Stimulated activated CD4-positive, alpha-beta T cell treated with anti-CD3 and anti-CD28 coated beads, Interleukin-4, amount 100 ng/mL, for 1 hour (primary cell): Measurements from ENCODE around the gene GCN1.

ENCODE experiments used
- DNase-seq: peaks from one replicate; pipeline ENCODE4 v3.0.0-alpha.2; 2020

The GCN1 gene

DNA sequence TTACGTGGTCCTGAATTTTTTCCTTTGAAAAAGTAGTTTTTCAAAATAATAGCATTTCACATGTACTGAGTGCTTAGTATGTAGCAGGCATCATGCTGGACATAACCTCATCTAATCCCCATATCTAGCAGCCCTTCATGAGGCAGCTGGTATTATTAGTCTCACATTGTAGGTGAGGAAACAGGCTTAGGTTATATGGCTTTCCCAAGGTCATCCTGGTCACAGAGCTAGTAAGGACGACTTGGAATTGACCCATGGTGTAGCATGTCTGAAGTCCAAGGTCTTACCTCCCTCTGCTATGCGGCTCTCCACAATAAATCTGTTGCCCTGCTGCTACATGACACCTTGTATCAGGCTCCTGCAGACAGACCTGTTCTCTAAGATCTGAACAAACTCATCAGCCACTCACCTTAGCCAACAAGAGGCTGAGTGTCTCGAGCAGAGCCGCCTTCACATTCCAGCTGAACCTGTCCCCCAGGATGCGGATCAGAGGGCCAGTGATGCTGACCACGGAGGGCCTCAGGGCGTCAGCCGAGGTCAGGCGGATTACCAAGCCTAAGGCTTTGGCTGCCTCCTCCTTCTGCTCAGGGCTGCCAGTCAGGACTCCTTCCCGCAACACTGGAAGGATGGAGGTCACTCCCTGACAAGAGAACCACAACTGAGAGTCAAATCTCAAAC, 58.3 kb downstream of the GCN1 start:
- no peak for DNase-seq

DNA sequence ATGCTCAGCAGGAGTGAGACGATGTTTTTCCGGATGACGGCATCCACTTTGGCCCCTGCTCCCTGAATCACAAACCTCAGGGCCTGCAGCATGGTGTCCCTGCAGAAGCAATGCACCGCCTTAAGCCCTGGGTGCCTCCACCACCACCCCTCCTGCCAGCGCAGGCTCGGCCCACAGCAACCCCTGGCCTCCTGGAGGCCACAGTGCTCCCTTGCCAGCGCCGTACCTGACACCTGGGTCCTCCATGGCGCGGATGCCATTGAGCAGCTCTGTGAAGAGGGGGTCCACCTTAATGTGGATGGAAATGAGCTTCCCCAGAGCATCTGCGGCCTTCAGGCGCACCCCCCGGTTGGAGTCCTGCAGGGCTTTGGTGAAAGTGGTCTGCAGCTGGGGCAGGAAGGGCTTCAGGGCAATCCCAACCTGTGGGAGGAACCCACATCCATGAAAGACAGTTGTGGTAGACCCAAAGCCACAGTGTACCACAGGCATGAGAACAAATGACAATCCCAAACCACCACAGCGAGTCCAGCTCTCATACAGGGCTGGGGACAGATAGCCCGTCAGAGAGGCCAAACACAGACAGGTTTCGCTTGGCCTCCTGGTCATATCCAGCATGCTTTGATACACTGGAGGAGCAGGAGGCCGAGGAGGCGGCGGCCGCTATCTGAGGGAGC, 60.1 kb downstream of the GCN1 start:
- DNase-seq: no peak

DNA sequence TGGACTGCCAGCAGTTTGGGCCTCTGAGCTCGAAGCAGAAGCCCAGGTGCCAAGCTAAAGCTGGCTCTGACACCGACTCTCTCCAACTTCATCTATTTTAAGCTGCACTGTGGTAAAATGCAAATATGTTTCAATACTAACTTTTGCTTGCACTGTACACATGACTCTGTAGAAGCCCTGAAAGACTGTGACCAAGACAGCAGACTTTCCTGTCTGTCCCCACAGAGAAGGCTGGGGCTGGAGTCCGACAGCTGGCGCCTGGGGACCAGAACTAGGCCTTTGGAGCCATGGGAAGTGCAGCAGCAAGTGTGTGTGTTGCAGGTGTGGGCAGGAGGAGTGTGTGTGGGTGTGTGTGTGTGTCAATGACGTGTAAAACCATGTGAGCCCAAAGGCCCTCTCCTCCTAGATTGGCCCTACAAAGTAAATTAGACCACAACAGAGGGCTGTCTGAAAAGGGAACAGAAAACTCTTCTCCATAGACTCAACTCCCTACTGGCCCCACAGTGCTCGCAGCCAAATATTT, 61.6 kb downstream of the GCN1 start:
- DNase-seq: no peak

DNA sequence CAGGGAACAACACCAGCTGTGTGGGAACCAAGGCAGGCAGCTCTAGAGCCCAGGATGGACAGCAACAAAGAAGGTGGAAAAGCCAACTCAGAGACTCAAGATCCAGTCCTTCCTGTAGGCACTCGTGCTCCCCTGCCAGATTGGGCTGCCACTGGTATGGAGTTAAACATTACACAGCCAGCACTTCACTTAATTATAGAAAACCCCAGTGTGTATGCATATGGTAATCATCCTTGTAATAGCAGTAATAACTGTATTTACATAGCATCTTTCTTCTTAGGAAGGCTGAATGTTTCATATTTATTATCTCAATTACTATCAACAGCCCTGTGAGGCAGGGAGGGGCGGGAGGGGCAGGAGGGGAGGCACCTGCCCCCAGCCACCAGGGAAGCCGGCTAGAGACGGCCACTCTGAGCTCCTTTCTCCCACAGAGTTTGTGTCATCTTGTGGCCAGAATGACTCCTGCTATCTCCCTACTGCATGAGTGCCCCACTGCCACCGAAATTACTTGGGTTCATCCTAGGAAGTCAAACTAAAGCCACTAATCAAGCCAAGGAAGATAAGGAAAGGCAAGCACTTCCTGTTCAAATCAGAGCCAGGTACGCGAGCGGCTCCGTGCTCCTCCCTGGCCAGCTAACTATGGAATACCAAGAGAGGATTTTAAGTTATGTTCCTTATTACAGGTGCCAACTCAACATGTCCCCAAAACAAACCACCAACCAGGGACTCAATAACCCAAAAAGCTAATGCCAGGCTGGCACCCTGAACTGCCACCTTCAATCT, 62.3 kb downstream of the GCN1 start:
- no peak for DNase-seq

DNA sequence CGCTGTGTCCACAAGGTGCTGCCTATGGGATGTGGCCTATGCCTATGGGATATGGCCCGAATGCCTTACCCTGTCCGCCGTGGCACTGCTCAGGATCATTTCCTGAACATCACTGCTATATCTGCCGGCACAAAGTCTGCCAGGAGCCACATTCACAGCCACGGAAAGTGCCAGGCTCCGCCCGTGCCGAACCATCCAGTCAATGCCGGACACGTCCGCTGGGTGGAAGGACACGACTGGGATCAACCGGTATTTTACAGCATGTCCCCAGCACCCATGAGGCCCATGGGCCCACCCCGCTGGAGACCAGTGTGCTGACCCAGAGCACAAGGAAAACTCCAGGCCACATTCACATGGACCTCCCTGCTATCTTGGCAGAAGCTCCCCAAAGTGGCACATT, 63.4 kb downstream of the GCN1 start:
- DNase-seq: no peak

DNA sequence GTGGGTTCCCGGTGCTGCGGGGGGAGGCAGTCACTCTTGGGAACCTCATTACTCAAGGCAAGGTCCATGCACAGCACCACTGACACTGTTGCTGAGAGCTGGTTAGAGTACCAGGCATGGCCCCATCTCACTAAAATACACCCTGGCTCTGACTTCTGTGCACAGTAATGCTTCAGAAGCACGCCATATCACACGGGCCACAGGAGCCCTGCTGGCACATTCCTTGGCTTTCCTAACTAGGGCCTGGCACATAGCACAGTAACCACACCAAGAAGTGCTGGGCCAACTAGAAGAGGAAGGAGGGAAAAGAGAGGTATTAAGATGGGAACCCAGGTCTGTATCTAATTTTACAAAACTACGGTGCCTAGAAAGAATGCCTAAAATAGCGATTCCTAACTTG, 64.5 kb downstream of the GCN1 start:
- DNase-seq: no peak

DNA sequence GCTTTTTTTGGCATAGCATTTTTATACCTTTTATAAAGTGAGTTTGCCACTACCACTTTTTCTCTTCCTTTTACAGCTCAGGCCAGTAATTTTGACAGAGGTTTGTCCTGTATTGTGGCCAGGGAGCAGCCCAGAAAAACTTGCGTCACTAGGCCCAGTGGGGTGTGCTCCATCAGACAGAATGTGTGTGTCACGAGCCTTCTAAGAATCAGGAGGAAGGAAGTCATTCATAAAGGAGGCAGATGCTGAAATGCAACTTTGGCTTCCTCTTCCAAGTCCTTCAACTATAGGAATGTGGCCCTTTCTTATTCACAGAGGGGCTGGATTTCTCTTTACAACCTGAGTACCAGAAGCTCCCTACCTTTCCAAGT, 67.9 kb downstream of the GCN1 start:
- DNase-seq: no peak

DNA sequence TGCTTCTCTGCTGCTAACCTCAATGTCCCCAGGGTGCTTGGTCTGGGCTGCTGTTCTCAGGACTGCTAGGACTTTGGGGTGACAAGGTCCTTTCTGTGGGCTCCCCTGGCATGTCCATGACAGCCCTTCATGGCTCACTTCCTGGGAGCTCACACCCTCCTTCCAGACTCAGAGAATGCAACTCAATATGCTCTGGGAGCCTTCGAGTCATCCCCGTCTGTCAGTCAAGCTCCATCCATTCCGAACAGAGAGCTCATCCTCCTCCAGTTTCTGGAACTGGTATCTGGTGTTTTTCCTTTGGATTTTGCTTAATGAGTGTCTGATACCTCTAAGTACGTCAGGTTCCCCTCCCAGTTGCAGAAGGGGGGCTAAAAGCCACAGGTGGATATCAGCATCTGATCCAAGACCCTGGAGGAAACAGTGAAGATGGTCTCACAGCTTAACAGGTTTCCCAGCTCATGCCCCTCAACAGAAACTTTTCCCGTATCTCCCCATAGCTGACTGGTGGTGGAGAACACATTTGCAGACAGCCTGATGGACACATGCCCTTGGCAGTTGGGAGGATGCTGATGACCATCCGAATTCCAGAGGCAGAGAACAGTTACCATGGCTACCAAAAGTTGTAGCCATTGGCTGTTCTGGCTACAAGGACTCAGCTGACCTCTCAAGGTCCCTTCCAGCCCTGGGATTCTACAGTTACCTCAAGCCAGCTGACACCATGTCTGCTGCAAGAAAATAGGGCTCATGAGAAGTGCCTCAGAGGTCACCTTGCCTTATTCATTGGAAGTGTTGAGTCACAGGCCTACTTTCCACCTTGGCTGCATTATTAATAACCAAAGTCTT, 68.5 kb downstream of the GCN1 start:
- no peak for DNase-seq

DNA sequence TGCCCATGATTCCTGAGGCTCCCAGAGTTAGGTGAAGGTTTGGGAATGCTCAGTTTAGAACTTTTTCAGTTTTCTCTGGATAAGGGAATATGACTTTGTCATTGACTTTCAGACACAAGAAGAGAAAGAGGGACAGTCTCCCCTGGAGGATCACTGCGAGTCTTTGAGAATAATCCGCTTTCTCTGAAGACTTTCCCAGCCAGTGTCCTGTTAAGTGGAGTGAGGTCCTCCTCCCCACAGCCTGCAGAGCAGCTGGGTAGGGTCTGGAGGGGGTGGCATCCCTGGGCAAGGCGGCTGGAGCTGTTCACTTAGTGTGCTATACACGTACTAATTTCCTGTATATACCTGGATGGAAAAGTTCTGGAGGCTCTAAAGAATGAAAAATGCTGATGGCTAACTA, 69.5 kb downstream of the GCN1 start:
- DNase-seq: no peak

DNA sequence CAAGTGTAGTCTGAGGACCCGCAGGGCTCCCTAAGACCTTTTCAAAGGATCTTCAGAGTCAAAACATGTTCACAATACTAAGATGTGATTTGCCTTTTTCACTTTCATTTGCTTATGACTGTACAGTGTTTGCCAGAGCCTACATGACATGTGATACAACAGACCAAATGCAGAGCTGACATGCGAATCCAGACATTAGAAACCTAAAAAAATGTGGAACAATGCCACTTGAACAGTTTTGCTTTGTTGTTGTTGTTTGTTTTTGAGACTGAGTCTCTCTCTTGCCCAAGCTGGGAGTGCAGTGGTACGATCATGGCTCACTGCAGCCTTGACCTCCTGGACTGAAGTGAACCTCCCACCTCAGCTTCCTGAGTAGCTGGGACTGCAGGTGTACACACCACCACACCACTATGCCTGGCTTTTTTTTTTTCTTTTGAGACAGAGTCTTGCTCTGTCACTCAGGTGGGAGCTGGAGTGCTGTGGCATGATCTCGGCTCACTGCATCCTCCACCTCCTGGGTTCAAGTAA, 72.7 kb downstream of the GCN1 start:
- DNase-seq: no peak

DNA sequence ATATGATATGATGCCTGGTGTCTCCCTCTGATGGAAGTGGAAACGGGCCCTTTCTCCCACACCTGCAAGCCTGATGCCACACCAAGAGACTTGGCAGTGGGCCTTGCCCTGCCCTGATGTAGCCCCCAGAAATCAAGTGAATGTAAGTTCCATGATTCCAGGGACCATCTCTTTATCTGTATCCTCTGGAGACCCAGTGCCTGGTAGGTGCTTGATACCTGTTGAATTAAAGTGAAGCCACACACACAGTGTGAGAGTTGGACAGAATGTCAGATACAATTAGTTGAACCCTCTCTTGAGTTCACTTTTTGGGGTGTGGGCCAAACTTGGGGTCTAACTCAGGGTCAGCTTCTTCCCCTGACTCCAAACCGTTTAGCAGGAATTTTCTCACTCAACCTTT, 73.2 kb downstream of the GCN1 start:
- DNase-seq: no peak

DNA sequence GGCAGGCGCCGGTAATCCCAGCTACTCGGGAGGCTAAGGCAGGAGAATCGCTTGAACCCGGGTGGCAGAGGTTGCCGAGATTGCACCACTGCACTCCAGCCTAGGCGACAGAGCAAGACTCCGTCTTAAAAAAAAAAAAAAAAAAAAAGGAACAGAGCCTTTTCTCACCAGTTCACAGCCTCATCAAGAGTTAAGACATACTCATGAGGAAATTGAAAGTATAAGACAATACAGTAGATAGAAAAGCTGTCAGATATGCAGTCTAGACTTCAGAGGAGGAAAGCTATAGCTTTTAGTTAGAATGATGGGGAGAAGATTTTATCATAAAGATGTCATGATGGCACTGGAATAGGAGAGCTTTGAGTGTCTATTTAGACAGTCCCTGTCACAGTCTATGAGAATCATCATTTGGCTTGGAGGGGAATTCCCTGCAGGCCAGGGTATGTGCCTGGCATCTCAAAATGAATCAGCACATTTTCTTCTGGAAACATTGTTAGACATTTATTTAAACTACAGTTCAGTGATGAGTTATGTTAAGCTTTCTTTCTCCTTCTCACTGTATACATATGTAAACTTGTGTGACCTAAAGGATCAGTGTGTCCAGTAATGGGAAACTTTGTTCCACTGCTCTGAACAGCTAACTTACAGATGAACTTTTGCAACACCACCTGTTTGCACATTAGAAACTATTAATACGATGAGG, 75.1 kb downstream of the GCN1 start:
- DNase-seq: peak; percentile 32

DNA sequence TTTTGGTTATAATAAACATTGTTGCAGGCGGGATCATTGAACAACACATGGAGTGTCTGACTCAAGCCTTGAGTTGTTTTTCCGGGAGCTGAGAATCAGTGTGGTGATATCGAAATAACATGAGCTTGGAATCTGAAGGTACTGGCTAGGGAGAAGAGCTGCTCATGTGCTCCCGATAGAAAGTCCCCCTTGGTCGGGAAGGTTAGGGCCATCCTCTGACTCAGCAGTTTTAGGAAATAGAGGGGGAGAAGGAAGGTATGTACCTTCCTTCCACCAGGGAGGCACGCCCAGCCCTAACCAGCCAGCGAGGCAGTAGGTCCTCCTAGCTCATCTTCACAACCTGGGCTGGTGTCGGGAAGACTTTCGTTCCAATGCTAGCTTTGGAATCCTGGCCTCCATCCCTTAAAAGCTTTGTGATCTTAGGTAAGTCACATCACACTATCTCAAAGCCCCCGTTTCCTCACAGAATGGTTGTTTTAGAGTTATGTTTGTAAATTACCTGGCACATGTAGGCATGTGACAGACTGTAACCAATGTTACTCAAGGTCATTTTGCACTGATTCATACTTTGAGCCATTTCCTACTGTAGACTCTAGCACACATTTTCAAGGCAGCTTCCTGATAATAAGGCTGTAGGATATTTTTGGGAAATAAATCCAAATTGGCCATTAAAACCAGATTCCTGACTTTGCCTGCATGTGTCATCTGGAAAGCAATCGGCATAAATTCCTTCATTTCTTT, 76.0 kb downstream of the GCN1 start:
- DNase-seq: no peak

DNA sequence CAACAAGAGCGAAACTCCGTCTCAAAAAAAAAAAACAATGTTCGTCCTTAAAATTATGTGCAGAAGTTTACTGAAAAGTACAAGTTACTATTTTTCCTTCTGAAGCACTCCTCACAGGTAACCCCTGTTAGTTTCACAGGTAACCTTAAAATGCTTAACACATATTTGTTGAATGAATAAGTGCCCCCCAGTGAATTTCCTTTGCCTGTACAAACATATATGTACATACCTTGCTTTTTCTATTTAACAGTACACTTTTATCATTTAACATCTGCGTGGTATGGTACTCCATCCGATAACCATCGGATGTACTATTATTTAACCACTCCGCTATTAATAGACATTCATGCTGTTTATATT, 76.6 kb downstream of the GCN1 start:
- no peak for DNase-seq

DNA sequence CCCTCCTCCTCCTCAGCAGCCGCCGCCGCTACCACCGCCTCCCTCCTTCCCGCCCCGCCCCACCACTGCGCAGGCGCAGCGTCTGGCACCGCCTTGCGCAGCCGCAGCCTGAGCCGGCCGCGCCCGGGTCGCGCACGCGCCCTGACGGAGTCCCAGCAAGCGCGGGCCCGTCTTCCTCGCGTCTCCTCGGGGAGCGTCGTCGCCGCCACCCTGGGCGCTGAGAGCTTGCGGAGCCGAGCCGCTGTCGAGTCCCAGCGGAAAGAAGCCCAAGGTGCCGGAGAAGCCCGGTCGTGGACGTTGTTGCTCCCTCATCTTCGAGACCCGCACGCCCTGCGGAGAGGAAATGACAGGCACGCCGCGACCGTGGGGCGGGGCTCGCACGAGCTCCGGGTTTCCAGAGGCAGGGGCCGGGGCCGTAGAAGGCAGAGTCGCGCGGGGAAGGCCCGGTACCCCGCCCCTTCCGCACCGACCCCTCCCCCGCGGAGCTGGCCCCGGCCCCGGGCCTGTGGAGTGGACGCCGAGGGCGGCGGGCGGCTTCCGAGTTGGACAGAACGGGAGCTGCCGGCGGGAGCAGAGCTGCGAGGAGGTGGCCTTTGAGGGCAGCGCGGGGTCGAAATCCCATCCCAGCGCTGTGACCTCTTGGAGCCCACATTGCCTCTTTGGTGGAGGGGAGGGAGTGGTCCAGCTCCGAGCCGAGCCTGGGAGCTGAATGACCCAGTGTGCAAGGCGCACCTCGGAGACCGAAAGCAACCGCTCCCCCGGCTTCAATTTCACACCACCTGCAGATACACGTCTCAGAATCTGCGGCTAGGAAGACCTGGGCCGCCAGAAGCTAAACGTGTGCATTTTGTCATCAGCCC, 77.5 kb downstream of the GCN1 start:
- DNase-seq: peak; percentile 97

DNA sequence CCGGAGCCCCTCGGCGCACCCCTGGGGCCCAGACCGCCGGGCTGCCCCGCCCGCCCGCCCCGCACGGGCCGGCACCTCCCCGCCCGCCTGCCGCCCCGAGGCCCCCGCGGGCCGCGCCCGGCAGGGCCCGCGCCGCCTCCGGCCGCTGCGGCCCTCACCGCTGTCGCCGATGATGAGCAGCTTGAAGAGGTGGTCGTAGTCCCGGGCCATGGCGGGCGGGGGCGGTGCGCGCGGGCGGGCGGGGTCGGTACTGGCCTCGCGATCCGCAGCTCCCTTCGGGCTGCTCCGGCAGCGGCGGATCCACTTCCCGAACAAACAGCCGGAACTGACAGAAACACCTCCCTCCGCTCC, 78.1 kb downstream of the GCN1 start, which contains the start of gene RAB35:
RAB35 (minus strand) TSS at position 313 of the 351 bp plus-strand sequence; CDS start at position 210, 103 bp downstream.
- no peak for DNase-seq

DNA sequence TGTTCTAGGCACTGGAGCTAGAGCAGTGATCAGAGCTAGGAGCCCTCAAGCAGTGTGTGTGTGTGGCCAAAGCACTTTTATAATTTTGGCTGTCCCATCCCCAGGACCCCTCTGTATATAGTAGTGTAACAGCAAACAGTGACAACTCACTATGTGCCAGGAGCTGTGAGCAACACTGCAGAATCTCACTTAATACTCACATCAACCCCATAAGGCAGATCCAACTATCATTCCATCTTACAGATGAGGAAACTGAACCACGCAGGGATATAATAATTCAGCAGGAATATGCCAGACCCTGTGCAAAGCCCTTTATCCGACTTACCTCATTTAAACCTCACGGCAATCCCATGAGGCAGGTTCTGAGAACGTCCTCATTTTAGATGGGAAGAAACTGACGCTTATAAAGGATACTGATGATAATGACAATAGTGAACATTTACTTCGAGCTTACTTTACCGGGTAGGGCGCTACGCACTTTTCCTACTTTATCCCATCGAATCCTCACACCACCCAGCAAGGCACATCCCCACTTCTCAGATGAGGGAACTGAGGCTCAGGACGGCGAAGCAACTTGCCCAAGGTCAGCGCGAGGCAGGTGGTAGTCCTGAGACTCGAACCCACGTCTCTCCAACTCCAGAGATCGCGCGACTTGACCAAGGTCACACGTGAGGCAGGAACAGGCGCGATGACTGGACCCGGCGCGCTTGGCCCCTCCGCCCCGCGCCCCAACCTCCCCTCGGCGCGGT, 78.6 kb downstream of the GCN1 start:
- DNase-seq: peak; percentile 22

DNA sequence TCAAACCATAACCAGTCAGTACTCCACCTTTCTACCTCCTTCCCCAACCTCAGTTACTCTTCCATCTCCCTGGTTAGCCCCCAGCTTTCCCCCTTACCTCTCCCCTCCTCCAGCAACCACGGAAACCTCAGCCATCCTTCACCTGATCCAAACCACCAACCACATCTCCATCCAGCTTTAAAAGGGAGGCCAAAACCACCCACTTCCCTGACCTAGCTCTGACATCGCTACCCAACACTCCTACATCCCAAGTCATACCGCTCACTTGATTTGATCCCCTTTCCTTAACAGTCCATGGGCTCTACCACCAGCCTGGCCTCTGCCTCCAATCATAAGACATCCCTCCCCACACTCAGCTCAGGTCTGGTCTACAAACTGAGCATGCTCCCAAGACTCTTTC, 79.4 kb downstream of the GCN1 start:
- no peak for DNase-seq
